HUES6 (cell line): ENCODE measurements around the gene ZNF579.
A peak's percentile ranks its signal among the peaks of the same experiment; 100 is the strongest.

Experiments used
- H3K27ac ChIP-seq: 2 replicates; pipeline ENCODE4 v1.7.0; 2013; ENCODE audit warnings: low read depth, mild to moderate bottlenecking, low read length, inconsistent platforms
- H3K27me3 ChIP-seq: 2 replicates; pipeline ENCODE4 v1.6.1; 2013; ENCODE audit warnings: low read length; ENCODE audit not compliant: control insufficient read depth, insufficient read depth
- H3K36me3 ChIP-seq: 2 replicates; pipeline ENCODE4 v1.6.1; 2013; ENCODE audit warnings: low read length; ENCODE audit not compliant: control insufficient read depth, insufficient read depth
- H3K4me1 ChIP-seq: 2 replicates; pipeline ENCODE4 v1.6.1; 2013; ENCODE audit warnings: low read length; ENCODE audit not compliant: control insufficient read depth, insufficient read depth
- H3K4me3 ChIP-seq: 2 replicates; pipeline ENCODE4 v1.5.1; 2013; ENCODE audit warnings: low read depth, low read length
- H3K9ac ChIP-seq: one replicate; pipeline ENCODE4 v1.6.1; 2013; ENCODE audit warnings: mild to moderate bottlenecking, low read length
- H3K9me3 ChIP-seq: 2 replicates; pipeline ENCODE4 v1.6.1; 2013; ENCODE audit warnings: low read depth, low read length; ENCODE audit not compliant: control insufficient read depth, insufficient read depth

ZNF579 gene

DNA sequence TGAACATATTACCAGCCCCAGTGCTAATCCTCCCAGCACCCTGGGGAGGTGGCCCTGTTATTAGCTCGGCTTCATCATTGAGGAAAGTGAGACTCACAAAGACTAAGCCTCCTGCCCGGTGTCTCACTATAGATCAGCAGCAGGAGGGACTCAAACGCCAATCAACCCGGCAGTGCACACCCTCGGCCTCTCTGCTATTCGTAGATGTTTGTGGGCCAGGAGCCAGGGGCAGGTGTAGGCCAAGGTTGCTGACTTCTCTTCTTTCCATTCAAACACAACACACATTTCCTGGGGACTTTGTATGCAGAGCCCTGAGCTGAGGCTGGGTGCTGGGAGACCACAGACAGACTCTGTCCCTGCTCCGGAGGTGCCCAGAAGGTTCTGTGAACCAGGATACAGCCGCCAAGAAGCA lies 25.9 kb downstream of the ZNF579 start:
- Histone ChIP-seq H3K4me3 (no peak overlapping the region), H3K36me3 (no peaks in the 10 kb centered on the region), H3K27ac (no peak overlapping the region), H3K9ac (no peak overlapping the region), H3K9me3 (no peaks in the 10 kb centered on the region), H3K4me1 (peaks cover 18% of the 10 kb centered on the region), H3K27me3 (peaks cover 13% of the 10 kb centered on the region; the same call in 1 of the 2 replicates)

DNA sequence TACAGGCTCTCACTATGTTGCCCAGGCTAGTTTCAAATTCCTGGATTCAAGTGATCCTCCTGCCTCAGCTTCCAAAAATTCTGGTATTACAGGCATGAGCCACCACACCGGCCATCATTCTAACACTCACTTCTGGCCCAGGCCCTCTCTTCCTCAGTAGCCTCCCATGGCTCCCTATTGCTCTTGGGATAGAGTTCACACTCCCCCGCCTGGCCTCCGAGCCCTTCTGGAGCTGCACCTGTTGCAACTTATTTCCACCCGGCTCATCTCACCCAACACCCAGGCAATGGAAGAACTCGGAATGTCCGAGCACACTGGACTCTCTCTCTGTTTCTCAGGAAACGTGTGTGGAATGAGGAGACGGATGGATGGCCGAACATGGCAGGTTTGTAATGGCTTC lies 26.3 kb downstream of the ZNF579 start:
- Histone ChIP-seq H3K36me3 (no peaks in the 10 kb centered on the region), H3K9ac (no peak overlapping the region), H3K4me3 (no peak overlapping the region), H3K27me3 (peaks cover 13% of the 10 kb centered on the region; the same call in 1 of the 2 replicates), H3K27ac (no peak overlapping the region), H3K9me3 (no peaks in the 10 kb centered on the region), H3K4me1 (peaks cover 23% of the 10 kb centered on the region)

DNA sequence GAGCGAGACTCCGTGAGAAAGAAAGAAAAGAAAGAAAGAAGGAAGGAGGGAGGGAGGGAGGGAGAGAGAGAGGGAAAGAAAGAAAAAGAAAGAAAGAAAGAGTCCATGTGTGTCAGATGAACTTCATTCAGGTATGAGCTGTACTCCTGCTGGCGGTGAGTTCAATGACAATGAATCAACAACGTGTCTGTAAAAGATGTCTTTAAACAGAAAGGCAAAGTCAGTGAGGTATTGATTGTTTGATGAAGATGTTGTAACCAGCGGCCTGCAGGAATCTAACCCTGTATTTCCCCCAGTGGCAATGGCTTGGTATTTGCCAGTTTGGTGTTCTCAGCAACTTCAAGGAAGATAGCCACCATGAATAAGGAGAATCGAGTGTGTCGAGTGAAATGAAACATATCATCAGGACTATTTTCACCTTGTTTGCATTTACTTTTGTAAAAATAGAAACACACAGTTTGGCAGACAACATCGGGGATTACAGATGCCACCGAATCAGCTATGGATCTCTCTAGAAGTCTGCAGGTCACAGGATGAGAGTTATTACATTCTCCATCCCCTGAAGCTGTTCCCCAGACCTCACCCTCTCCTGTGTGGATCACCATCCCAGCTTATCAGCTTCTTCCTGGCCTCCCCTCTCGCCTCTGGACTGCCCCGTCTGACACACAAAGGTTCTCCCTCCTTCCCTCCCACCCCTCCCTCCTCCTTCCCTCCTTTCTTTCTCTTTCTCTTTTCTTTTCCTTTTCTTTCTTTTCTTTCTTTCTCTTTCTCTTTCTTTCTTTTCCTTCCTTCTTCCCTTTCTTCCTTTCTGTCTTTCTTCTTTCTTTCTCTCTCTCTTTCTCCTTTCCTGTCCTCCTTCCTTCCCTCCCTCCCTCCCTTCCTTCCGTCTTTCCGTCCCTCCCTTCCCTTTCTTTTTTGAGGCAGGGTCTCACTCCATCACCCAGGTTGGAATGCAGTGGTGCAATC lies 27.1 kb downstream of the ZNF579 start:
- H3K27ac ChIP-seq, result no peak overlapping the region
- peaks cover 13% of the 10 kb centered on the region; the same call in 1 of the 2 replicates for H3K27me3 ChIP-seq
- peaks cover 24% of the 10 kb centered on the region for H3K4me1 ChIP-seq
- no peak overlapping the region for H3K4me3 ChIP-seq
- H3K9ac ChIP-seq, result no peak overlapping the region
- H3K9me3 ChIP-seq, result no peaks in the 10 kb centered on the region
- H3K36me3 ChIP-seq, result no peaks in the 10 kb centered on the region

DNA sequence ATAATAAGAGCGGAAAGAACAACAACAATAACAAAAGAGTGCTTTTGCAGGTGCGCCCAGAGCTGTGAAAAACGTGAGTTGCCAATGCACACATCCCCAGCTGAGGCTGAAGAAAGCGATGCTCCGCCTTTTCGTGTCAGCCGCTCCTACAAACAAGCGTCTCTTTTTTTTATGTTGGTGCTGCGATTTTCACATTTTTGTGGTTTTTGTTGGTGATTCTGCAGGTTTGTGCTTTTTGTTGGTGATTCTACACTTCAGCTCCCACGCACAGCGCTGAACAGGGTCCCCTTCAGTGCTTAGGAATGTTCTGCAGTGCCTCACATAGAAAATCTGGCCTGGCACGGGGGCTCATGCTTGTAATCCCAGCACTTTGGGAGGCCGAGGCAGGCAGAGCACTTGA lies 28.0 kb downstream of the ZNF579 start:
- H3K27me3 ChIP-seq, result peaks cover 13% of the 10 kb centered on the region; the same call in 1 of the 2 replicates
- H3K4me1 ChIP-seq, result peaks cover 25% of the 10 kb centered on the region
- no peak overlapping the region for H3K27ac ChIP-seq
- no peaks in the 10 kb centered on the region for H3K9me3 ChIP-seq
- no peaks in the 10 kb centered on the region for H3K36me3 ChIP-seq
- H3K9ac ChIP-seq, result no peak overlapping the region
- H3K4me3 ChIP-seq, result 0 out of 2 replicates have a peak overlapping the region, but pooled peaks have one; percentile 21

DNA sequence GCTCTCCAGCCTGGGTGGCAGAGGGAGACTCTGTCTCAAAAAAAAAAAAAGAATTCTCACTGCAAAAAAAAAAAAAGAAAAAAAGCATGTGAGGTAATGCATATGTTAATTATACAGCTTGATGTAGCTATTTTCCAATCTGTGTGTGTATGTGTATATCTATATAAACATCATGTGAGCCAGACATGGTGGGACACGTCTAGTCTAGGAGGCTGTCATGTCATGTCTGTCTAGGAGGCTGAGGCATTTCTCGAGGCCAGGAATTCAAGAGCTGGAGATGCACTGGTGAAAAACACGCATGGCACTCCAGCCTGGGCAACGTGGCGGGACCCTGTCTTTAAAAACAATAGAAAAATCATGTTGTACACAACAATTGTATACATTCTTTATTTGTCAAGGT lies 28.4 kb downstream of the ZNF579 start:
- no peaks in the 10 kb centered on the region for H3K9me3 ChIP-seq
- H3K36me3 ChIP-seq, result no peaks in the 10 kb centered on the region
- H3K4me3 ChIP-seq, result no peak overlapping the region
- peaks cover 13% of the 10 kb centered on the region; the same call in 1 of the 2 replicates for H3K27me3 ChIP-seq
- H3K4me1 ChIP-seq, result peaks cover 29% of the 10 kb centered on the region
- no peak overlapping the region for H3K27ac ChIP-seq
- H3K9ac ChIP-seq, result no peak overlapping the region

DNA sequence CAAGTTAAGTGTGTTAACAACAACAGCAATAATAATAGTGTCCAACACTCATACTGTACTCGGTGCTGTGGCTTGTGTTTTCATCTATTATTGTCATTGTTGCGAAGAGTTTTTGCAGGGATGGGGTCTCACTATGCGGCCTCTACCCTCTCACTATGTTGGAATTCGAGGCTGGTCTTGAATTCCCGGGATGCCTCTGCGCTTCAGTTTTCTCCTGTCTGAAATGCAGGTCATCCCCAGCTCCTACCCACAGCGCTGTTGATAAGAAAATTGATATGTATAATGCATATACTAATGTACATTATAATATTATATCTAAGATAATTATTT lies 30.4 kb downstream of the ZNF579 start:
- no peak overlapping the region for H3K27ac ChIP-seq
- H3K9ac ChIP-seq, result peak overlapping the region; percentile 63
- peak overlapping the region; percentile 52 for H3K4me3 ChIP-seq

DNA sequence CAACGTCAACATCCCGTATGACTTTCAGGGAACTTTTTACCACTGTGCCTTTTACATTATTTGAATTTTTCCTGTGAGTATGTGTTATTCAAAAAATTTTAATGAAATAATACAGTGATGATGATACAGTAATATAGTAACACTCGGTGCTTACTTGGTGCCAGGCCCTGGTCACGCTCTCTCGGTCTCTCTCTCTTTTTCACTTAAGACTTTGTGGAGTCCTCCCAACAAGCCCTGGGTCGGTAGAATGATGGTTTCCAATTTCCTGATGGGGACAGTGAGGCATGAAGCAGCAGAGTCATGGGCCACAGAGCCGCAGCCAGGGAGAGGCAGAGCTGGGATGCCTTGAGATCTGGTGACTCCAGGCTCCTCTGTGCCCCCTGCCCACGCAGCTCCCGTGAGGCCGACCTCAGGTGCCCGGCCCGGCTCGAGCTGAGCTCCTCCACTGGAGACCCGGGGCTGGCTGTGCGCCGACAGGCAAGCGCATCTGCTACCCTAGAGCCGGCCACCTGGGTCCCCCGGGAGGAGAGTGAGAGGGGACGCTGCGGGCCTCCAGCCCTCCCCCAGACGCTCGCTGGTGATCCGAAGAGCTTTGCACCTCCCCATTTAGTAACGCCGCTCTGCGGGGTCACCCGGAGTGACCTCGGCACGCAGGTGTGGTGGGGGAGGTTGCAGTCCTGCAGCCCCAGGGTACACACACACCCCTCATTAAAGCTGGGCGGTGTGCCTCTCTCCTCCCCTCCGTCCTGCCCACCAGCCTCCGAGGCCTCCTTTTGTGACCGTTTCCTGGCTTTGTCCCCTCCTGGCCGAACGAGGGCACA lies 30.9 kb downstream of the ZNF579 start:
- Histone ChIP-seq H3K27ac (peak overlapping the region; percentile 13; the same call in 1 of the 2 replicates), H3K4me3 (peak overlapping the region; percentile 52), H3K9ac (peak overlapping the region; percentile 63), H3K4me1 (peaks cover 44% of the 10 kb centered on the region), H3K27me3 (peaks cover 13% of the 10 kb centered on the region; the same call in 1 of the 2 replicates), H3K9me3 (no peaks in the 10 kb centered on the region), H3K36me3 (no peaks in the 10 kb centered on the region)

More for the DNA sequence above, 30.4 kb downstream of the ZNF579 start:
- Histone ChIP-seq H3K9me3 (no peaks in the 10 kb centered on the region), H3K27me3 (peaks cover 13% of the 10 kb centered on the region; the same call in 1 of the 2 replicates), H3K36me3 (no peaks in the 10 kb centered on the region), H3K4me1 (peaks cover 44% of the 10 kb centered on the region)

DNA sequence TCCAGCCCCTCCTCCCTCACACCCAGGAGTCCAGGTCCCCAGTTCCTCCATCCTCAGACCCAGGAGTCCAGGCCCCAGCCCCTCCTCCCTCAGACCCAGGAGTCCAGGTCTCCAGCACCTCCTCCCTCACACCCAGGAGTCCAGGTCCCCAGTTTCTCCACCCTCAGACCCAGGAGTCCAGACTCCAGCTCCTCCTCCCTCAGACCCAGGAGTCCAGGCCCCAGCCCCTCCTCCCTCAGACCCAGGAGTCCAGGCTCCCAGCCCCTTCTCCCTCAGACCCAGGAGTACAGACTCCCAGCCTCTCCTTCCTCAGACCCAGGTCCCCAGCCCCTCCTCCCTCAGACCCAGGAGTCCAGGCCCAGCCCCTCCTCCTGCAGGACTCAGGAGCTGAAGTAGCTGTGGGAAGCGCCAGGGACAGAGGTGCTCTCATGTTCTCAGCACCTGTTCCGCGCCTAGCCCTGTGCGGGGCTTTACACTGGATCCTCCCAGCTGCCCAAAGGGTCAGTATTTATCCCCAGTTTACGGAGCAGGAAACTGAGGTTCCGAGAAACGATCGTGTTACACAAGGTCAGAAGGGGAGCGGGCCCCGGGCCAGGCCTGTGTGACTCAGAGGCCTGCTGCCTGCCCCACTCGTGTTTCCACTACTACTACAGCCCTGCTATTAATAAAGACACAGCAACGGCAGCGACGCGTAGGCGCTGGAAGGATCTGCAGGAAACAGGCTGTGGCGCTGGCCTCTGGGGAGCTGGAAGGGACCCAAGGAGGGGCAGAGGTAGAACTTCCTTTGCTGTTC lies 33.6 kb downstream of the ZNF579 start:
- Histone ChIP-seq H3K4me1 (peaks cover 33% of the 10 kb centered on the region), H3K27me3 (no peaks in the 10 kb centered on the region; the same call in 1 of the 2 replicates), H3K27ac (no peak overlapping the region), H3K9ac (no peak overlapping the region), H3K36me3 (no peaks in the 10 kb centered on the region), H3K9me3 (no peaks in the 10 kb centered on the region), H3K4me3 (no peak overlapping the region)

DNA sequence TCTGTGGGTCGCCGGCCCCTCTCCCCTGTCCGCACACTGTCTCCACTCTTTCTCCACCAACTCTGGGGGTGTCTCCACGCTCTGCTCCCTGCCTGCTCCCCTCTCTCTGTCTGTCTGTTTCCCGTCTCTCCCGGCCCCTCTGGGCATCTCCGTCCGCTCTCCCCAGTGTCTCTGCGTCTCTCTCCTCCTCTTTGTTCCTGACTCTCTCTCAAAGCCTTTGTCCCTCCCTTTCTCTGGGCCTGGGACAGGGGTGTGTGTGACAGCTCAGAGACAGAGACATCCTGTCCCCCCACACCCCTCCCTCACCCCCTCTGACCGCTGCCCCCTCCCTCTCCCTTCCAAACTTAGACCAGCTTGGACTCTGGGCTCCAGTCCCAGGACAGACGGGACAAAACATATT lies 34.6 kb downstream of the ZNF579 start:
- H3K9ac ChIP-seq, result no peak overlapping the region
- H3K27ac ChIP-seq, result no peak overlapping the region

DNA sequence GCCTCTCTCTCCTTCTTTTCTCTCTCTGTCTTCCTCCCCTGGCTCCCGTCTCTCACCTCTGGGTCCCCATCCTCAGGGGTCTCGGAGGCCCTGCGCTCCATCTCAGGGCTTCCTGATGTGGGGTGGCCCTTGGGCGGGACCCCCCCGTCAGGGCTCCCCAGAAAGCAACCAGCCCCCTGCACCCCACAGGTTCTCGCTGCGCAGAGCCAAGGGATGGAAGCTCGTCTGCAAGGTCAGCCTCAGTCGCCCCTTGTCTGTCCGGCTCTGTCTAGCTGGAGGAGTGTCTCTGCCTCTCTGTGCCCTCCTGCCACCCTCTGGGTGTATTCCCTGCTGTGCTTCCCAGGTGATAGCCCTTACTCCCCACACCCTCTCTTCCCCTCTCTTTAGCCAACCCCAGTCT lies 35.2 kb downstream of the ZNF579 start, which contains the start of gene SBK3:
Gene SBK3 (minus strand): TSS at position 101 of the 400 bp plus-strand sequence. CDS start 0 bp downstream, at position 101.
- no peak within 1 kb of the TSS for H3K27ac ChIP-seq
- peaks cover 33% of the 10 kb centered on the region for H3K4me1 ChIP-seq
- H3K36me3 ChIP-seq, result no peaks in the 10 kb centered on the region
- H3K27me3 ChIP-seq, result no peaks in the 10 kb centered on the region; the same call in 1 of the 2 replicates
- H3K9ac ChIP-seq, result no peak within 1 kb of the TSS
- H3K9me3 ChIP-seq, result no peaks in the 10 kb centered on the region
- H3K4me3 ChIP-seq, result no peak within 1 kb of the TSS

More for the DNA sequence above, 34.6 kb downstream of the ZNF579 start:
- Histone ChIP-seq H3K36me3 (no peaks in the 10 kb centered on the region), H3K27me3 (no peaks in the 10 kb centered on the region; the same call in 1 of the 2 replicates), H3K4me3 (no peak overlapping the region), H3K9me3 (no peaks in the 10 kb centered on the region), H3K4me1 (peaks cover 33% of the 10 kb centered on the region)
